GM19035 (cell line): Measurements from ENCODE around the gene PCBP4.

Source experiments
- ATAC-seq: cut with Tn5 transposase; IDR thresholded peaks from one replicate; pipeline ENCODE4 v1.9.1; 2021; ENCODE audit not compliant: unreplicated experiment

Gene PCBP4

GRCh38 chr3:51942603-51943450 lies 24.4 kb downstream of the PCBP4 start:
- peak; percentile 33 for ATAC-seq

GRCh38 chr3:51941798-51942602 lies 25.3 kb downstream of the PCBP4 start, which contains the start of the genes PARP3 and RRP9:
PARP3 (plus strand) TSS chr3:51942363; CDS start chr3:51943356, 993 bp downstream.
RRP9 (minus strand) TSS chr3:51941904; CDS start chr3:51941867, 37 bp downstream.
- peak; percentile 88 for ATAC-seq

- ATAC-seq, result no peak
Observed at GRCh38 chr3:51941463-51941797, 25.8 kb downstream of the PCBP4 start.

GRCh38 chr3:51940648-51941462 lies 26.4 kb downstream of the PCBP4 start:
- no peak for ATAC-seq

- no peak for ATAC-seq
Observed at GRCh38 chr3:51938780-51939425, 28.4 kb downstream of the PCBP4 start.

- no peak for ATAC-seq
Observed at GRCh38 chr3:51937611-51938450, 29.4 kb downstream of the PCBP4 start.

- no peak for ATAC-seq
Observed at GRCh38 chr3:51937014-51937413, 30.2 kb downstream of the PCBP4 start.

GRCh38 chr3:51935886-51936755 lies 31.1 kb downstream of the PCBP4 start:
- no peak for ATAC-seq

GRCh38 chr3:51934991-51935885 lies 32.0 kb downstream of the PCBP4 start:
- ATAC-seq, result no peak

- ATAC-seq, result no peak
Observed at GRCh38 chr3:51934139-51934850, 33.0 kb downstream of the PCBP4 start.

- ATAC-seq, result no peak
Observed at GRCh38 chr3:51933471-51934138, 33.6 kb downstream of the PCBP4 start.

- ATAC-seq, result no peak
Observed at GRCh38 chr3:51932471-51933370, 34.5 kb downstream of the PCBP4 start.

GRCh38 chr3:51931756-51932155 lies 35.5 kb downstream of the PCBP4 start:
- ATAC-seq, result no peak

- no peak for ATAC-seq
Observed at GRCh38 chr3:51930439-51930838, 36.8 kb downstream of the PCBP4 start.

GRCh38 chr3:51929420-51930003 lies 37.7 kb downstream of the PCBP4 start:
- ATAC-seq, result no peak
